ENCODE measurements around the gene TEX38.
"Not testable (repeated sequence)": the region's sequence is repeated elsewhere in the genome, so short reads cannot be mapped to it uniquely, and the experiment has no call there.

GRCh38 chr1:46654698-46655097 lies 17.0 kb upstream of the TEX38 start:
- not testable (repeated sequence) for TF ChIP-seq EZH2 (IDR thresholded peaks at IDR 0.05; ENCODE audit: low read length, unreplicated experiment); EZH2phosphoT487 (IDR thresholded peaks at IDR 0.05; ENCODE audit: borderline replicate concordance, low read length)
